Keratinocyte (primary cell): ENCODE measurements around the gene HDGFL3. TPM values are rescaled to one million over a fixed set of nuclear protein-coding genes. Genes with fewer than 3 reads are reported as not detected.
A peak's percentile ranks its signal among the peaks of the same experiment; 100 is the strongest.
"Not testable (repeated sequence)": the region's sequence is repeated elsewhere in the genome, so short reads cannot be mapped to it uniquely, and the experiment has no call there.

Experiments
- DNase-seq: peaks from one replicate; pipeline ENCODE4 v3.0.0-alpha.2; 2011; ENCODE audit warnings: low read depth, missing footprints, low spot score
- FAIRE-seq: peaks from 2 replicates; lab custom pipeline; 2011; peaks lifted over from hg19 to GRCh38; lab: Jason Lieb, UNC
- H2AFZ ChIP-seq: 2 replicates; pipeline ENCODE4 v1.6.0; 2012; ENCODE audit warnings: low read length, control low read depth, inconsistent platforms; ENCODE audit not compliant: control insufficient read depth
- H3K27ac ChIP-seq: 2 replicates; pipeline ENCODE4 v1.5.1; 2011; ENCODE audit warnings: low read length; ENCODE audit not compliant: control insufficient read depth, insufficient read depth
- H3K27me3 ChIP-seq: 3 replicates; pipeline ENCODE4 v1.6.0; 2011; ENCODE audit warnings: low read length; ENCODE audit not compliant: control insufficient read depth, insufficient read depth; ENCODE audit errors: extremely low read depth
- H3K36me3 ChIP-seq, 2 experiments: 2 replicates in 1 of 2; 3 replicates in 1 of 2; pipeline ENCODE4 v1.5.1; 2011; ENCODE audit warnings: low read length in 2 of 2, mild to moderate bottlenecking in 1 of 2; ENCODE audit not compliant: control insufficient read depth in 2 of 2, insufficient read depth in 2 of 2; ENCODE audit errors: extremely low read depth in 1 of 2
- H3K4me1 ChIP-seq: 3 replicates; pipeline ENCODE4 v1.5.1; 2011; ENCODE audit warnings: low read length; ENCODE audit not compliant: control insufficient read depth, insufficient read depth; ENCODE audit errors: extremely low read depth
- H3K4me2 ChIP-seq: 3 replicates; pipeline ENCODE4 v1.6.0; 2011; ENCODE audit warnings: low read depth, low read length; ENCODE audit not compliant: control insufficient read depth, insufficient read depth; ENCODE audit errors: extremely low read depth
- H3K4me3 ChIP-seq, 3 experiments: fragments of 200-600 bp in 1 of 3; sonication (generic) in 1 of 3; 2 replicates in 2 of 3; 3 replicates in 1 of 3; pipeline ENCODE4 v1.5.1; 2011 to 2016; ENCODE audit warnings: low read length in 3 of 3, mild to moderate bottlenecking in 3 of 3, control low read depth in 2 of 3, inconsistent platforms in 1 of 3, low read depth in 1 of 3, mixed read lengths in 1 of 3, mixed run types in 1 of 3, moderate library complexity in 1 of 3; ENCODE audit not compliant: control insufficient read depth in 2 of 3, insufficient read depth in 2 of 3; ENCODE audit errors: extremely low read depth in 1 of 3
- H3K79me2 ChIP-seq: 2 replicates; pipeline ENCODE4 v1.6.0; 2012; ENCODE audit warnings: low read length; ENCODE audit not compliant: control insufficient read depth, insufficient read depth
- H3K9ac ChIP-seq: 3 replicates; pipeline ENCODE4 v1.6.0; 2011; ENCODE audit warnings: low read length; ENCODE audit not compliant: control insufficient read depth, insufficient read depth; ENCODE audit errors: extremely low read depth
- H3K9me1 ChIP-seq: 3 replicates; pipeline ENCODE4 v1.6.0; 2011; ENCODE audit warnings: low read length; ENCODE audit not compliant: control insufficient read depth, insufficient read depth; ENCODE audit errors: extremely low read depth
- H3K9me3 ChIP-seq: 2 replicates; pipeline ENCODE4 v1.5.1; 2012; ENCODE audit warnings: low read depth, low read length; ENCODE audit not compliant: control insufficient read depth
- H4K20me1 ChIP-seq: 3 replicates; pipeline ENCODE4 v1.6.0; 2011; ENCODE audit warnings: low read length; ENCODE audit not compliant: control insufficient read depth, insufficient read depth; ENCODE audit errors: extremely low read depth
- CTCF ChIP-seq, 3 experiments: IDR thresholded peaks in 1 of 3; conservative IDR thresholded peaks in 1 of 3; optimal IDR thresholded peaks in 1 of 3; 2 replicates in 2 of 3; 3 replicates in 1 of 3; pipeline versions ENCODE3 to v1.5.1; 2011; ENCODE audit warnings: low read length in 3 of 3, mild to moderate bottlenecking in 3 of 3, moderate library complexity in 2 of 3, control low read depth in 1 of 3, inconsistent platforms in 1 of 3; ENCODE audit not compliant: insufficient read depth in 2 of 3; ENCODE audit errors: extremely low read depth in 1 of 3
- EZH2 ChIP-seq: IDR thresholded peaks from one replicate; pipeline ENCODE4 v1.6.1; 2012; ENCODE audit warnings: inconsistent platforms, mild to moderate bottlenecking, low read length, moderate library complexity
- dilution Hi-C: fragments of 300-500 bp; cut with MboI; formaldehyde crosslinking; loops from one replicate; pipeline ENCODE4 v1.7.0; 2020; ENCODE audit warnings: low sequenced_read_pairs; ENCODE audit not compliant: extremely low pct_ligation_motif_present
- polyA plus RNA-seq, 5 experiments: library from polyadenylated mRNA; depleted of rRNA in 3 of 5; stranded (reverse) in 3 of 5; stranded (forward) in 1 of 5; unstranded in 1 of 5; fragments of >200 nt; gene quantifications; 1 replicate in 1 of 5; 2 replicates in 3 of 5; 3 replicates in 1 of 5; pipeline versions ENCODE4 v1.2.1 to v1.2.3, GENCODE V29; 2011 to 2012; ENCODE audit warnings: missing spikeins in 2 of 5, low read depth in 1 of 5, low replicate concordance in 1 of 5

The HDGFL3 gene
- polyA plus RNA-seq, 1 donor (not counting 4 experiments of a cell fraction or from before 2014, with no cell fraction given), result 35.1 TPM

DNA sequence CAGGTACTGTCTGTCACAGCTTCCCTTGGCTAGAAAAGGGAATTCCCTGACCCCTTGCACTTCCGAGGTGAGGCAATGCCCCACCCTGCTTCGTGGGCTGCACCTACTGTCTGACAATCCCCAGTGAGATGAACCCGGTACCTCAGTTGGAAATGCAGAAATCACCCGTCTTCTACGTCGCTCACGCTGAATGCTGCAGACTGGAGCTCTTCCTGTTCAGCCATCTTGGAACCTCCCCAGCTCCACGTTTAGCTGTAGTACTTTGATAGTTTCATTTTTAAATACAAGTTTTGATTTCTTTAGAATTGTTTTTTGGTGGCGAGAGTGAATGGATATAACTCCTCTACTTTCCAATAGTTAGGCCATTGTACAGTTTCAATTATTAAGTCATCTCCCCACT is 17.8 kb upstream of the HDGFL3 start:
- no peak overlapping the region for H3K4me3 ChIP-seq
- no peaks in the 10 kb centered on the region for H3K9me1 ChIP-seq
- TF ChIP-seq EZH2 (no peak), CTCF (optimal IDR thresholded peaks at IDR 0.05 in 1 of 3, IDR thresholded peaks at IDR 0.05 in 1 of 3, conservative IDR thresholded peaks at IDR 0.05 in 1 of 3; ENCODE audit: extremely low read depth in 1 of 3, insufficient read depth in 2 of 3, low read length in 3 of 3) (no peak)
- DNase-seq (no peak), FAIRE-seq (no peak)
- no peak overlapping the region for H3K9ac ChIP-seq
- H3K79me2 ChIP-seq, result no peaks in the 10 kb centered on the region
- H3K9me3 ChIP-seq, result no peaks in the 10 kb centered on the region
- dilution Hi-C loops, result no loop called here
- no peak overlapping the region for H3K4me2 ChIP-seq
- no peaks in the 10 kb centered on the region for H4K20me1 ChIP-seq
- no peaks in the 10 kb centered on the region for H3K4me1 ChIP-seq
- H3K27ac ChIP-seq, result no peak overlapping the region
- H3K36me3 ChIP-seq, result no peaks in the 10 kb centered on the region
- H2AFZ ChIP-seq, result peak overlapping the region; percentile 37
- no peaks in the 10 kb centered on the region for H3K27me3 ChIP-seq

- H3K27me3 ChIP-seq, H3K4me2 ChIP-seq, H4K20me1 ChIP-seq, H3K27ac ChIP-seq, H3K9me1 ChIP-seq, FAIRE-seq, H3K4me3 ChIP-seq, H2AFZ ChIP-seq, H3K79me2 ChIP-seq, dilution Hi-C loops, H3K4me1 ChIP-seq, H3K36me3 ChIP-seq, DNase-seq, H3K9me3 ChIP-seq, H3K9ac ChIP-seq: not testable (repeated sequence)
Observed at GRCh38 chr15:83221781-83222180, 14.2 kb upstream of the HDGFL3 start.

- Histone ChIP-seq H3K27me3 (no peaks in the 10 kb centered on the region), H3K9me1 (no peaks in the 10 kb centered on the region), H3K4me1 (no peaks in the 10 kb centered on the region), H3K4me3 (no peak overlapping the region), H3K9ac (no peak overlapping the region), H3K27ac (no peak overlapping the region), H3K36me3 (no peaks in the 10 kb centered on the region), H3K4me2 (no peak overlapping the region), H4K20me1 (no peaks in the 10 kb centered on the region), H2AFZ (no peak overlapping the region), H3K9me3 (no peaks in the 10 kb centered on the region), H3K79me2 (no peaks in the 10 kb centered on the region)
- FAIRE-seq, result peak; percentile 58
- no peak for DNase-seq
- dilution Hi-C loops, result no loop called here
- TF ChIP-seq EZH2, result no peak
- no peak for TF ChIP-seq CTCF (optimal IDR thresholded peaks at IDR 0.05 in 1 of 3, IDR thresholded peaks at IDR 0.05 in 1 of 3, conservative IDR thresholded peaks at IDR 0.05 in 1 of 3; ENCODE audit: extremely low read depth in 1 of 3, insufficient read depth in 2 of 3, low read length in 3 of 3)
Observed at GRCh38 chr15:83219026-83219425, 11.4 kb upstream of the HDGFL3 start.
